ENCODE data around the gene NPTX2. TPM values are rescaled to one million over a fixed set of nuclear protein-coding genes. Genes with fewer than 3 reads are reported as not detected.

NPTX2 gene
- total RNA-seq, 2 donors from 2014 or later, result 5.2 to 144 TPM

DNA sequence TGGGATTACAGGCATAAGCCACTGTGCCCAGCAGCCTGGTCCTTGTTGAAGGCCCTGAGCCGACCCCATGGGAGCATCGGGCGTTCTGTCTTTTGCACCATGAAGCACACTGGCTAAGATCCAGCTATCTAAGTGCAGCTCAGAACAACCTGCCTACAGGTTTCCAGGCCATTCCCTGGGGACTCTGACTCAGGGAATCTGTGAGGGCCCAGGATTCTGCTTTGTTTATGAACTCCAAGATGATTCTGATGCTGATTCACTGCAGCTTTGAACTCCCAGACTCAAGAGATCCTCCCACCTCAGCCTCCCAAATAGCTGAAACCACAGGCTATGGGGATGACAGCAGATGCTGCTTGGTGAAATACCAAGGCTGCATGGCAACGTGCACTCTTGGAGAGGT is 30.2 kb downstream of the NPTX2 start:
- Histone ChIP-seq H3K36me3 (no peaks in the 10 kb centered on the region), H3K4me1 (replicated peaks) (no peaks in the 10 kb centered on the region), H3K4me3 (no peak overlapping the region), H3K27ac (no peak overlapping the region), H3K9me3 (no peaks in the 10 kb centered on the region), H3K27me3 (replicated peaks; ENCODE audit: insufficient read depth) (no peaks in the 10 kb centered on the region)
- no peak for TF ChIP-seq POLR2A (IDR thresholded peaks at IDR 0.05)
- TF ChIP-seq, protein P1, sequence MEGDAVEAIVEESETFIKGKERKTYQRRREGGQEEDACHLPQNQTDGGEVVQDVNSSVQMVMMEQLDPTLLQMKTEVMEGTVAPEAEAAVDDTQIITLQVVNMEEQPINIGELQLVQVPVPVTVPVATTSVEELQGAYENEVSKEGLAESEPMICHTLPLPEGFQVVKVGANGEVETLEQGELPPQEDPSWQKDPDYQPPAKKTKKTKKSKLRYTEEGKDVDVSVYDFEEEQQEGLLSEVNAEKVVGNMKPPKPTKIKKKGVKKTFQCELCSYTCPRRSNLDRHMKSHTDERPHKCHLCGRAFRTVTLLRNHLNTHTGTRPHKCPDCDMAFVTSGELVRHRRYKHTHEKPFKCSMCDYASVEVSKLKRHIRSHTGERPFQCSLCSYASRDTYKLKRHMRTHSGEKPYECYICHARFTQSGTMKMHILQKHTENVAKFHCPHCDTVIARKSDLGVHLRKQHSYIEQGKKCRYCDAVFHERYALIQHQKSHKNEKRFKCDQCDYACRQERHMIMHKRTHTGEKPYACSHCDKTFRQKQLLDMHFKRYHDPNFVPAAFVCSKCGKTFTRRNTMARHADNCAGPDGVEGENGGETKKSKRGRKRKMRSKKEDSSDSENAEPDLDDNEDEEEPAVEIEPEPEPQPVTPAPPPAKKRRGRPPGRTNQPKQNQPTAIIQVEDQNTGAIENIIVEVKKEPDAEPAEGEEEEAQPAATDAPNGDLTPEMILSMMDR (IDR thresholded peaks at IDR 0.05), result no peak
- TF ChIP-seq POLR2AphosphoS5 (IDR thresholded peaks at IDR 0.05), result no peak
- intact Hi-C loops (cut with DNase I), result no loop called here
- DNase-seq (ENCODE audit: low spot score), result no peak
- 81% methylated on average over 4 of the region's 4 CpGs for WGBS

DNA sequence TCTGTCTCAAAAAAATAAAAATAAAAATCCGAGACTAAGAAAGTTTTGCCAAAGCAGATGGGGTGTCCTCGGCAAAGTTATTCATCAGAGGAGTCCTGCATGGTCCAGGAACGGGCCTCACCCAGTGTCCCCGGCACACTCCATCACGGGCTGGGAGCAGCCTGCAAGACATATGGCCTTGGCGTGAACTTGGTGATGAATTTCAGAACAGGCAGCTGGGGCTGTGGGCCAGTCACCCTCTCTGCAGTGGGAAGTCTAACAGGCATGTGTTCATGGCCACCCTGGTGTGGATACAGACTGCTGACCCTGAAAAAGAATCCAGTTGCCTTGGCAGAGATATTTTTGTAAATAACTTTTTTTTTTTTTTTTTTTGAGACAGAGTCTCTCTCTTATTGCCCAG is 34.7 kb downstream of the NPTX2 start:
- Histone ChIP-seq H3K27ac (no peak overlapping the region), H3K9me3 (no peaks in the 10 kb centered on the region), H3K36me3 (no peaks in the 10 kb centered on the region), H3K4me1 (replicated peaks) (no peaks in the 10 kb centered on the region), H3K27me3 (replicated peaks; ENCODE audit: insufficient read depth) (no peaks in the 10 kb centered on the region), H3K4me3 (no peak overlapping the region)
- DNase-seq (ENCODE audit: low spot score), result no peak
- TF ChIP-seq POLR2AphosphoS5 (IDR thresholded peaks at IDR 0.05) (no peak), POLR2A (IDR thresholded peaks at IDR 0.05) (no peak)
- TF ChIP-seq, protein P1 (IDR thresholded peaks at IDR 0.05), result no peak
- 74% methylated on average over 6 of the region's 6 CpGs for WGBS
- intact Hi-C loops (cut with DNase I), result no loop called here

DNA sequence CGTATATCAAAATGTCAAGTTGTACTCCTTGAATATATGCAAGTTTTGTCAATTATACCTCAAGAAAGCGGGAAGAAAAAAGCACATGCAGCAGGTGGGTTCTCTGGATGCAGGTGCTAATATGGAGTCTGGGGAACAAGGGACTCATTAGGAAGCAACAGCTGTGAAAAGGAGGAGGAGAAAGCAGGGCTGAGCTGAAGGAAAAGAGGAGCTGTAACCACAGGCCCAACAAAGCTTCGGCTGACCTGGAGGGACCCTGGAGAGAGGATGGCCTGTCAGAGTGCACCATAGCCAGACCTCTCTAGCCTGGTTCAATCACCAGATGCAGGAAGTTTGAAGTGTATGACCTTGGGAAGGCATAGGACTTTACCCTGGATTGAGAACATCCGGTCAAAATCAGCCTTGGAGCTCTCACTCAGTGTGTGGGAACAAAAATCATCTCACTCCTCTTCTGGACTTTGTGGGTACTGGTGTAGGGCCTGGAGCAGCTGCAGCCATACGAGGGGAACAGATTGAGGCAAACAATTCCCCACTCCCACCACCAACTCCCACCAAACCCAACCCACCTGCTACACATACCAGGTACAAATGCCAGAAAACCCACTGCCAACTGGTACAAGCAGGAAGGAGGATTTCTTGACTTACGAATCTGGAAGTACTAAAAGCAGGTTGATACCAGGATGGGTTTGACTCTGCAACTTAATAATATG is 36.7 kb downstream of the NPTX2 start:
- Histone ChIP-seq H3K4me1 (replicated peaks) (no peaks in the 10 kb centered on the region), H3K9me3 (no peaks in the 10 kb centered on the region), H3K27ac (no peak overlapping the region), H3K27me3 (replicated peaks; ENCODE audit: insufficient read depth) (no peaks in the 10 kb centered on the region), H3K36me3 (no peaks in the 10 kb centered on the region), H3K4me3 (no peak overlapping the region)
- TF ChIP-seq POLR2A (IDR thresholded peaks at IDR 0.05) (no peak), POLR2AphosphoS5 (IDR thresholded peaks at IDR 0.05) (no peak)
- TF ChIP-seq, protein P1 (IDR thresholded peaks at IDR 0.05), result no peak
- intact Hi-C loops (cut with DNase I), result no loop called here
- no peak for DNase-seq (ENCODE audit: low spot score)
- WGBS, result 87% methylated on average over 6 of the region's 6 CpGs

DNA sequence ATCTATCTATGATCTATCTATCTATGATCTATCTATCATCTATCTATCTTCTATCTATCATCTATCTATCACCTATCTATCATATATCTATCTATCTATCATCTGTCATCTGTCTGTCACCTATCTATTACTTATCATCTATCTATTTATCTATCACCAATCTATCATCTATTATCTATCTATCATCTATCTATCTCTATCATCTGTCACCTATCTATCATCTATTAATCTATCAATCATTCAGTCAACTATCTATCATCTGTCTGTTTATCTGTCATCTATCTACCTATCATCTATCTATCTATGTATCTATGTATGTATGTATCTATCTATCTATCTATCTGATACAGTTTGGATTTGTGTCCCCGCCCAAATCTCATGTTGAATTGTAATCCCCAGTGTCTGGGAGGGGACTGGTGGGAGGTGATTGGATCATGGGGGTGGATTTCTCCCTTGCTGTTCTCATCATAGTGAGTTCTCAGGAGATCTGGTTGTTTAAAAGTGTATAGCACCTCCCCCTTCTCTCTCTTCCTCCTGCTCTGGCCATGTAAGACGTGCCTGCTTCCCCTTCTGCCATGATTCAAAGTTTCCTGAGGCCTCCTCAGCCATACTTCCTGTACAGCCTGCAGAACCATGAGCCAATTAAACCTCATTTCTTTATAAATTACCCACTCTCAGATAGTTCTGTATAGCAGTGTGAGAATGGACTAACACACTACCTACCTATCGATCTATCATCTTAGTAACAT is 37.6 kb downstream of the NPTX2 start:
- TF ChIP-seq POLR2A (IDR thresholded peaks at IDR 0.05) (no peak), POLR2AphosphoS5 (IDR thresholded peaks at IDR 0.05) (no peak)
- TF ChIP-seq, protein P1 (IDR thresholded peaks at IDR 0.05), result no peak
- DNase-seq (ENCODE audit: low spot score), result no peak
- no peaks in the 10 kb centered on the region for H3K27me3 ChIP-seq (replicated peaks; ENCODE audit: insufficient read depth)
- H3K27ac ChIP-seq, result no peak overlapping the region
- H3K4me1 ChIP-seq (replicated peaks), result no peaks in the 10 kb centered on the region
- 84% methylated on average over 3 of the region's 3 CpGs for WGBS
- intact Hi-C loops (cut with DNase I), result no loop called here
- H3K36me3 ChIP-seq, result no peaks in the 10 kb centered on the region
- H3K4me3 ChIP-seq, result no peak overlapping the region
- H3K9me3 ChIP-seq, result no peaks in the 10 kb centered on the region
